HCT116 (cell line): ENCODE data around the gene ADAM17. TPM values are rescaled to one million over a fixed set of nuclear protein-coding genes. Genes with fewer than 3 reads are reported as not detected.

Experiments used
- ATAC-seq: fragments of 200-7000 bp; cut with Tn5 transposase; 2 replicates; pipeline ENCODE4 v1.9.1; 2020; ENCODE audit warnings: mild to moderate bottlenecking, moderate library complexity
- BruUV-seq: library from RNA; stranded (reverse); fragments of 400-500 nt; replicated peaks from 2 replicates; lab custom pipeline; 2021; lab: Mats Ljungman, UMichigan
- CTCF ChIA-PET: fragments of 300-600 bp; sonication (Branson Sonifier 250); formaldehyde crosslinking; loops from one replicate; lab custom pipeline; 2021; ENCODE audit warnings: antibody characterized with exemption; lab: Charles Lee
- POLR2A ChIA-PET: fragments of 300-600, 350-600 bp; sonication (Branson Sonifier 250); formaldehyde crosslinking; loops from one replicate; lab custom pipeline; 2021; ENCODE audit warnings: antibody characterized with exemption; lab: Charles Lee
- RAD21 ChIA-PET, 2 experiments: fragments of 300-600 bp; sonication (Branson Sonifier 250); formaldehyde crosslinking; loops; one replicate each; lab custom pipeline; 2023; ENCODE audit warnings: low total read pairs in 2 of 2; ENCODE audit not compliant: uncharacterized antibody in 2 of 2, unreplicated experiment in 2 of 2, low non-redundant PET in 1 of 2; lab: Charles Lee
- DNase-seq: peaks from one replicate; pipeline ENCODE4 v3.0.0-alpha.2; 2010; ENCODE audit warnings: low read depth, low spot score
- H2AFZ ChIP-seq: fragments of 200-600 bp; shearing (Covaris generic), sonication (generic); 2 replicates; pipeline ENCODE4 v1.6.1; 2017; ENCODE audit warnings: low read depth, mixed run types, mixed read lengths, antibody characterized with exemption, low read length; ENCODE audit not compliant: poor library complexity, severe bottlenecking
- H3K27ac ChIP-seq: 2 replicates; pipeline ENCODE4 v1.5.1; 2012; ENCODE audit warnings: low read depth, low read length
- H3K27me3 ChIP-seq: fragments of 200-600 bp; sonication (generic); 2 replicates; pipeline ENCODE4 v1.6.1; 2016; ENCODE audit warnings: mixed run types, low read length, mixed read lengths; ENCODE audit not compliant: insufficient read depth
- H3K36me3 ChIP-seq, 2 experiments: fragments of 200-500 bp in 1 of 2; fragments of 200-600 bp in 1 of 2; sonication (Bioruptor generic) in 1 of 2; sonication (generic) in 1 of 2; 2 replicates each; pipeline versions ENCODE4 v1.5.1 to v1.6.1; 2014 to 2016; ENCODE audit warnings: low read length in 2 of 2, inconsistent platforms in 1 of 2, mixed read lengths in 1 of 2, mixed run types in 1 of 2; ENCODE audit not compliant: insufficient read depth in 2 of 2, control insufficient read depth in 1 of 2
- H3K4me1 ChIP-seq, 2 experiments: fragments of 200-600 bp in 1 of 2; sonication (generic) in 1 of 2; 2 replicates each; pipeline versions ENCODE4 v1.5.1 to v1.6.1; 2012 to 2017; ENCODE audit warnings: low read length in 2 of 2, inconsistent platforms in 1 of 2, mild to moderate bottlenecking in 1 of 2, mixed read lengths in 1 of 2, mixed run types in 1 of 2, moderate library complexity in 1 of 2; ENCODE audit not compliant: insufficient read depth in 2 of 2, control insufficient read depth in 1 of 2
- H3K4me2 ChIP-seq: fragments of 200-600 bp; sonication (generic); 2 replicates; pipeline ENCODE4 v1.6.1; 2017; ENCODE audit warnings: mixed run types, low read length, mixed read lengths
- H3K4me3 ChIP-seq, 2 experiments: fragments of 200-600 bp in 1 of 2; sonication (generic) in 1 of 2; replicated peaks in 1 of 2; 2 replicates each; pipeline ENCODE4 v1.5.1; 2011 to 2016; ENCODE audit warnings: low read length in 2 of 2, control low read depth in 1 of 2, low read depth in 1 of 2, mild to moderate bottlenecking in 1 of 2, mixed read lengths in 1 of 2, mixed run types in 1 of 2
- H3K79me2 ChIP-seq: fragments of 200-600 bp; sonication (generic); 2 replicates; pipeline ENCODE4 v1.6.1; 2017; ENCODE audit warnings: mild to moderate bottlenecking, mixed run types, low read length, moderate library complexity, mixed read lengths; ENCODE audit not compliant: insufficient read depth
- H3K9ac ChIP-seq: fragments of 200-600 bp; sonication (generic); 2 replicates; pipeline ENCODE4 v1.6.1; 2016; ENCODE audit warnings: low read length, mixed read lengths
- H3K9me2 ChIP-seq: fragments of 200-600 bp; sonication (generic), shearing (Covaris generic); 2 replicates; pipeline ENCODE4 v1.6.1; 2017; ENCODE audit warnings: mixed run types, mild to moderate bottlenecking, moderate library complexity; ENCODE audit not compliant: insufficient read depth
- H3K9me3 ChIP-seq, 2 experiments: fragments of 200-500 bp in 1 of 2; fragments of 200-600 bp in 1 of 2; sonication (Bioruptor generic) in 1 of 2; sonication (generic) in 1 of 2; 2 replicates each; pipeline ENCODE4 v1.6.1; 2014 to 2017; ENCODE audit warnings: low read length in 2 of 2, mixed read lengths in 2 of 2, inconsistent platforms in 1 of 2, low read depth in 1 of 2, mild to moderate bottlenecking in 1 of 2, mixed run types in 1 of 2, moderate library complexity in 1 of 2; ENCODE audit not compliant: control insufficient read depth in 1 of 2, insufficient read depth in 1 of 2
- H4K20me1 ChIP-seq: fragments of 200-600 bp; sonication (generic), shearing (Covaris generic); 2 replicates; pipeline ENCODE4 v1.6.1; 2017; ENCODE audit warnings: mixed run types, mild to moderate bottlenecking, moderate library complexity; ENCODE audit not compliant: insufficient read depth
- ATF3 ChIP-seq: IDR thresholded peaks from 2 replicates; pipeline ENCODE4 v1.6.1; 2012
- CBX3 ChIP-seq: IDR thresholded peaks from 2 replicates; pipeline ENCODE4 v1.6.1; 2012; ENCODE audit warnings: low read depth
- CEBPB ChIP-seq: IDR thresholded peaks from 2 replicates; pipeline ENCODE4 v1.6.1; 2012; ENCODE audit warnings: low read depth
- ELF1 ChIP-seq: IDR thresholded peaks from 2 replicates; pipeline ENCODE4 v1.6.1; 2012; ENCODE audit warnings: low read depth, borderline replicate concordance
- EZH2 ChIP-seq: fragments of 200-600 bp; sonication (generic); IDR thresholded peaks from 2 replicates; pipeline ENCODE4 v1.6.1; 2017; ENCODE audit warnings: antibody characterized with exemption, mixed run types
- EZH2phosphoT487 ChIP-seq: fragments of 200-600 bp; IDR thresholded peaks from 2 replicates; pipeline ENCODE4 v1.6.1; 2018; ENCODE audit warnings: antibody characterized with exemption, borderline replicate concordance
- FOSL1 ChIP-seq: IDR thresholded peaks from 2 replicates; pipeline ENCODE4 v1.6.1; 2012; ENCODE audit warnings: low read depth
- JUND ChIP-seq: IDR thresholded peaks from 2 replicates; pipeline ENCODE4 v1.6.1; 2012
- MAX ChIP-seq: IDR thresholded peaks from 2 replicates; pipeline ENCODE4 v1.6.1; 2012
- POLR2A ChIP-seq: IDR thresholded peaks from 2 replicates; pipeline ENCODE4 v1.7.0; 2011; ENCODE audit warnings: borderline replicate concordance; ENCODE audit not compliant: insufficient read depth, insufficient read length; ENCODE audit errors: extremely low read depth
- POLR2AphosphoS5 ChIP-seq: IDR thresholded peaks from 2 replicates; pipeline ENCODE4 v1.6.1; 2011; ENCODE audit warnings: mild to moderate bottlenecking, low read depth, low read length, moderate library complexity
- RAD21 ChIP-seq: IDR thresholded peaks from 2 replicates; pipeline ENCODE4 v1.6.1; 2012; ENCODE audit warnings: low read depth, mild to moderate bottlenecking
- SIN3A ChIP-seq: IDR thresholded peaks from 2 replicates; pipeline ENCODE4 v1.6.1; 2012; ENCODE audit warnings: low read depth
- SP1 ChIP-seq: IDR thresholded peaks from 2 replicates; pipeline ENCODE4 v1.6.1; 2012; ENCODE audit warnings: low read depth
- SRF ChIP-seq: IDR thresholded peaks from 2 replicates; pipeline ENCODE4 v1.6.1; 2012; ENCODE audit warnings: low read depth
- TCF7L2 ChIP-seq: IDR thresholded peaks from 2 replicates; pipeline ENCODE4 v1.7.0; 2011; ENCODE audit warnings: borderline replicate concordance, inconsistent platforms; ENCODE audit not compliant: insufficient read depth, insufficient read length; ENCODE audit errors: extremely low read depth
- ZBTB33 ChIP-seq: IDR thresholded peaks from 2 replicates; pipeline ENCODE4 v1.6.1; 2011; ENCODE audit warnings: mild to moderate bottlenecking, low read length, moderate library complexity; ENCODE audit not compliant: insufficient replicate concordance; ENCODE audit errors: extremely low read depth
- ZFX ChIP-seq: fragments of 450-650 bp; IDR thresholded peaks from 2 replicates; pipeline ENCODE4 v1.6.1; 2017
- intact Hi-C: fragments of 100-400 bp; cut with micrococcal nuclease; formaldehyde crosslinking; loops from 2 replicates; pipeline ENCODE4 v1.10.0; 2022
- total RNA-seq: library from RNA; stranded (reverse); gene quantifications from one replicate; pipeline ENCODE4 v1.2.1, GENCODE V29; 2021; ENCODE audit not compliant: unreplicated experiment
- TF ChIP-seq, protein P1 (sequence below), 3 experiments: fragments of 200-600 bp in 1 of 3; sonication (generic) in 1 of 3; IDR thresholded peaks in 2 of 3; conservative IDR thresholded peaks in 1 of 3; 2 replicates each; pipeline ENCODE4 v1.5.1; 2012 to 2017; ENCODE audit warnings: low read depth in 2 of 3, low read length in 2 of 3, antibody characterized with exemption in 1 of 3, borderline replicate concordance in 1 of 3, control low read depth in 1 of 3, mild to moderate bottlenecking in 1 of 3, mixed read lengths in 1 of 3, mixed run types in 1 of 3, moderate library complexity in 1 of 3; ENCODE audit not compliant: insufficient read depth in 1 of 3

Gene ADAM17
- total RNA-seq, 1 experiment from 2014 or later, result 39.2 TPM

DNA sequence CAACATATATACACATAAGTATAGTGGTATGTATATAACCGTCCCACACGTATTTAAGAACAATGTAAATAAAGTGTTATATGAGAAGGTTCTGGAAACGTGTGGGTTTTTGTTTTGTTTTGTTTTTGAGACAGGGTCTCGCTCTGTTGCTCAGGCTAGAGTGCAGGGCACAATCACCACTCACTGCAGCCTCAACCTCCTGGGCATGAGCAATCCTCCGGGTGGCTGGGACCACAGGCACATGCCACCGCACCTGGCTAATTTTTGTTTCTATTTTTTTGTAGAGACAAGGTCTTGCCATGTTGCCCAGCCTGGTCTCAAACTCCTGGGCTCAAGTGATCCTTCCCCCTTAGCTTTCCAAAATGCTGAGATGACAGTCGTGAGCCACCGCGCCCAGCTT is 6.2 kb downstream of the ADAM17 start:
- RAD21 ChIA-PET, result no interaction called here
- no peak overlapping the region for H2AFZ ChIP-seq
- H3K4me2 ChIP-seq, result no peak overlapping the region
- intact Hi-C loops, result no loop called here
- peaks cover 14% of the 10 kb centered on the region; the same call in 1 of the 2 replicates for H4K20me1 ChIP-seq
- no peak overlapping the region for H3K27ac ChIP-seq
- DNase-seq (no peak), ATAC-seq (no peak)
- H3K36me3 ChIP-seq, result no peaks in the 10 kb centered on the region
- peaks cover 20 to 27% of the 10 kb centered on the region in 2 experiments for H3K4me1 ChIP-seq
- no peaks in the 10 kb centered on the region for H3K9me2 ChIP-seq
- H3K79me2 ChIP-seq, result peaks cover 97% of the 10 kb centered on the region
- POLR2A ChIA-PET, result no interaction called here
- no peak for TF ChIP-seq POLR2AphosphoS5
- no peak for TF ChIP-seq CBX3
- TF ChIP-seq SIN3A, result no peak
- TF ChIP-seq TCF7L2, result no peak
- no peak for TF ChIP-seq FOSL1
- no peak for TF ChIP-seq JUND
- no peak for TF ChIP-seq ELF1
- TF ChIP-seq ATF3, result no peak
- TF ChIP-seq EZH2phosphoT487, result no peak
- no peak for TF ChIP-seq MAX
- H3K27me3 ChIP-seq, result no peaks in the 10 kb centered on the region
- CTCF ChIA-PET, result no interaction called here
- no peak overlapping the region for H3K4me3 ChIP-seq
- no peak overlapping the region for H3K9ac ChIP-seq
- H3K9me3 ChIP-seq, result no peaks in the 10 kb centered on the region
- BruUV-seq, result no TSS peak

- no peak for ATAC-seq
- TF ChIP-seq TCF7L2 (no peak), POLR2A (no peak), ZFX (no peak), ELF1 (no peak), MAX (no peak), CEBPB (no peak), EZH2 (no peak), ZBTB33 (no peak), SP1 (no peak), EZH2phosphoT487 (no peak), SRF (no peak), RAD21 (no peak)
- TF ChIP-seq, protein P1, sequence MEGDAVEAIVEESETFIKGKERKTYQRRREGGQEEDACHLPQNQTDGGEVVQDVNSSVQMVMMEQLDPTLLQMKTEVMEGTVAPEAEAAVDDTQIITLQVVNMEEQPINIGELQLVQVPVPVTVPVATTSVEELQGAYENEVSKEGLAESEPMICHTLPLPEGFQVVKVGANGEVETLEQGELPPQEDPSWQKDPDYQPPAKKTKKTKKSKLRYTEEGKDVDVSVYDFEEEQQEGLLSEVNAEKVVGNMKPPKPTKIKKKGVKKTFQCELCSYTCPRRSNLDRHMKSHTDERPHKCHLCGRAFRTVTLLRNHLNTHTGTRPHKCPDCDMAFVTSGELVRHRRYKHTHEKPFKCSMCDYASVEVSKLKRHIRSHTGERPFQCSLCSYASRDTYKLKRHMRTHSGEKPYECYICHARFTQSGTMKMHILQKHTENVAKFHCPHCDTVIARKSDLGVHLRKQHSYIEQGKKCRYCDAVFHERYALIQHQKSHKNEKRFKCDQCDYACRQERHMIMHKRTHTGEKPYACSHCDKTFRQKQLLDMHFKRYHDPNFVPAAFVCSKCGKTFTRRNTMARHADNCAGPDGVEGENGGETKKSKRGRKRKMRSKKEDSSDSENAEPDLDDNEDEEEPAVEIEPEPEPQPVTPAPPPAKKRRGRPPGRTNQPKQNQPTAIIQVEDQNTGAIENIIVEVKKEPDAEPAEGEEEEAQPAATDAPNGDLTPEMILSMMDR (IDR thresholded peaks at IDR 0.05 in 2 of 3, conservative IDR thresholded peaks at IDR 0.05 in 1 of 3; ENCODE audit: borderline replicate concordance in 1 of 3, insufficient read depth in 1 of 3, low read depth in 2 of 3, low read length in 2 of 3), result no peak
These were observed 7.1 kb downstream of the ADAM17 start for GRCh38 chr2:9548506-9548905.

More at GRCh38 chr2:9548506-9548905, 7.1 kb downstream of the ADAM17 start:
- CTCF ChIA-PET, result no interaction called here
- H4K20me1 ChIP-seq, result peaks cover 14% of the 10 kb centered on the region; the same call in 1 of the 2 replicates
- H3K4me1 ChIP-seq, result peaks cover 12 to 18% of the 10 kb centered on the region in 2 experiments
- H3K9me3 ChIP-seq, result no peaks in the 10 kb centered on the region
- no peak overlapping the region for H3K9ac ChIP-seq
- intact Hi-C loops, result no loop called here
- BruUV-seq, result no TSS peak
- POLR2A ChIA-PET, result no interaction called here
- peaks cover 97% of the 10 kb centered on the region for H3K79me2 ChIP-seq
- no peaks in the 10 kb centered on the region for H3K27me3 ChIP-seq
- H3K4me2 ChIP-seq, result no peak overlapping the region
- RAD21 ChIA-PET, result no interaction called here
- no peaks in the 10 kb centered on the region for H3K9me2 ChIP-seq
- H2AFZ ChIP-seq, result no peak overlapping the region
- no peak overlapping the region for H3K4me3 ChIP-seq
- no peak overlapping the region for H3K27ac ChIP-seq
- no peak for DNase-seq
- H3K36me3 ChIP-seq, result no peaks in the 10 kb centered on the region
